Measurements from ENCODE around the gene ITK.
"Not testable (repeated sequence)": the region's sequence is repeated elsewhere in the genome, so short reads cannot be mapped to it uniquely, and the experiment has no call there.

Gene ITK

GRCh38 chr5:157230610-157231009 lies 50.0 kb downstream of the ITK start:
- POLR2A ChIA-PET, result no interaction called here
- TF ChIP-seq CTCF (IDR thresholded peaks at IDR 0.05; ENCODE audit: control extremely low read depth, extremely low read depth, low read depth, missing control alignments), result no peak
- CTCF ChIA-PET, result interaction anchor here (0.8 to 1.6 kb wide), 3 partner anchors 20 to 24 kb away, joined by 3 to 4 read pairs (median 3); no protein-coding TSS in a partner anchor
- DNase-seq (ENCODE audit: extremely low spot score), result no peak

GRCh38 chr5:157232706-157233105 lies 52.1 kb downstream of the ITK start:
- POLR2A ChIA-PET, result no interaction called here
- no peak for DNase-seq (ENCODE audit: extremely low spot score)
- no peak for TF ChIP-seq CTCF (IDR thresholded peaks at IDR 0.05; ENCODE audit: control extremely low read depth, extremely low read depth, low read depth, missing control alignments)
- CTCF ChIA-PET, result no interaction called here

DNA sequence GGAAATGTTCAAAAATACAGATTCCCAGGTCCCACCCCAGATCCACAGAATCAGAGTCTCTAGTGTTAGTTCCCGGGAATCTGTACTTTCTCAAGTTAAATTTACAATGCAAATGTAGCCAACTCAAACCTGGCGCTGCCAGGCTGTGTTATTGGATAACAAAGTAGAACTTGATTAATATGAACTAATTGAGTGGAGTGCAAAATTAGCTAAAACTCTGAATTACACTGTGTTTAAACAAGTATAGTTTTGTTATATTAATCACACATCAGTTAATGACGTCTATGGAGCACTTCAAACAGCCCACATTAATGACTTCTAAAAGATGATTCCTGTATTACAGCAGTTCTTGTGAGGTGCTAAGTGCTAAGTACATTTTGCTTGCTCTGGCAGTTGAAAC lies 52.9 kb downstream of the ITK start:
- DNase-seq (ENCODE audit: extremely low spot score), result no peak
- CTCF ChIA-PET, result interaction anchor here (0.8 kb wide), 1 partner anchor 19 kb away, joined by 3 read pairs; no protein-coding TSS in a partner anchor
- TF ChIP-seq CTCF (IDR thresholded peaks at IDR 0.05; ENCODE audit: control extremely low read depth, extremely low read depth, low read depth, missing control alignments), result no peak
- POLR2A ChIA-PET, result no interaction called here

DNA sequence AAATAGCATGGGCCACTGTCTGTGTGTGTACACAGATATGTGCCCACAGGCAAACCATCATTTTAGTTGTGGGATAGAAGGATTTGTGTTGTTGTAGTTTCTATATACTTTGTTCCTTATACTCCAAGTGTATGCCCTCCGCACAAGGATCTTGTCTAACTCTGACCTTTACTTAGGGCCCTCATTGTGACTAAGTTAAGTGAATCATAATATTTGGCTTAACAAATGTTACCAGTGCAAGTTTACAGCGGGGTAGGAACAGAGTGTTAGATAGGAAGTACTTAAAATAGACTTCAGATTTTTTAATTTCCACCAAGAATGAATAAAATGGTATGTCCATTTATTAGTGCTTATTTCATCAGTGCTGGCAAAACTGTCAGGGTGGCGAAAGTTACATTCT lies 55.8 kb downstream of the ITK start:
- ChIA-PET POLR2A (no interaction called here), CTCF (interaction anchor here (1.6 to 1.8 kb wide), 2 partner anchors 11 to 92 kb away, joined by 4 to 7 read pairs; no protein-coding TSS in a partner anchor)
- no peak for DNase-seq (ENCODE audit: extremely low spot score)
- TF ChIP-seq CTCF (IDR thresholded peaks at IDR 0.05; ENCODE audit: control extremely low read depth, extremely low read depth, low read depth, missing control alignments), result no peak

DNA sequence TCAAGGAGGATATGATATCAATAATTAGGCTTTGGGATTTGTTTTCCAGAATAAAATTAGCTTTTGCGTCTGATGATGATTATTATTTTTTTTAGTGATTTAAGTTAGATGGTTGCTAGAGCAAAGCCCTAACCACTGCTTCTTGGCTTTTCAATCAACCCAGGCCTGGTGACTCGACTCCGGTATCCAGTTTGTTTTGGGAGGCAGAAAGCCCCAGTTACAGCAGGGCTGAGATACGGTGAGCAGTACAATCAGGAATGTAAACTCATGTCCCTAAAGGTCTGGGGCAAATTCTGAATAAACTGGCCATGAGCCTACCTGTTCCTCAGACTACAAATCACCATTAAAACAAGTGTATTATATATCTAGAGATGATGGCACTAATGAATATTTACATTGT lies 60.8 kb downstream of the ITK start:
- ChIA-PET POLR2A (no interaction called here), CTCF (interaction anchor here (1.4 kb wide), 1 partner anchor 12 kb away, joined by 9 read pairs; no protein-coding TSS in a partner anchor)
- no peak for DNase-seq (ENCODE audit: extremely low spot score)
- no peak for TF ChIP-seq CTCF (IDR thresholded peaks at IDR 0.05; ENCODE audit: control extremely low read depth, extremely low read depth, low read depth, missing control alignments)

DNA sequence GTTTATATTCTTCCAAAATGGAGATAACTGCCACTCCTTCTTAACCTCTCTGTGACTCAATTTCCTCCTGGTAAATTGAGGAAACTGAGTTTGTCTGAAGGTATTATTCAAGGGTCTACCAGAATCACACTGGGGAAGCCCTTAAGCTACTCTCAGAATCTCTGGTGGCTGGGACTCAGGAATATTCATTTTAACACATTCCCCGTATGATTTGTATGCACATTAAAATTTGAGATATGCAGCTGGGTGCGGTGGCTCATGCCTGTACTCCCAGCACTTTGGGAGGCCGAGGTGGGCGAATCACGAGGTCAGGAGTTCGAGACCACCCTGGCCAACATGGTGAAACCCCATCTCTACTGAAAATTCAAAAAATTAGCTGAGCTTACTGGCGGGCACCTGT lies 64.1 kb downstream of the ITK start:
- CTCF ChIA-PET, result interaction anchor here (1.2 to 3.5 kb wide), 2 partner anchors 8 to 69 kb away, joined by 3 to 16 read pairs; no protein-coding TSS in a partner anchor
- POLR2A ChIA-PET; DNase-seq (ENCODE audit: extremely low spot score): not testable (repeated sequence)

DNA sequence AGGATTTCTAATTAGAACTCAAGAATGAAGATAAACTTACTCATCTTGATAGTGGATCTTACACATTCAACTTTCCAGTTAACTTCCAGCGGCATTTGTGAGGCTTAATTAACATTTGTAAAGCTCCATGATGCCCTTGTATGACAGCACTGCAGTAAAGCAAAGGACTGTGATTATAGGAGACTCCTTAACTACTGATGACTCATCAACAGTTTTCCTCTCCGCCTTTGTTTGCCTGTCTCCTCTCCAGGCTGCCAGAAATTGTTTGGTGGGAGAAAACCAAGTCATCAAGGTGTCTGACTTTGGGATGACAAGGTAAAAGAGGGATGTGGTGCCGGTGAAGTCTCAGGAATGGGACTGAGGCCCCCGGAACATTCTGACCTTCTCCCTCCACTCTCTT lies 64.8 kb downstream of the ITK start:
- no peak for TF ChIP-seq CTCF (IDR thresholded peaks at IDR 0.05; ENCODE audit: control extremely low read depth, extremely low read depth, low read depth, missing control alignments)

More for the DNA sequence above, 64.8 kb downstream of the ITK start:
- ChIA-PET CTCF (interaction anchor here (1.2 to 3.5 kb wide), 2 partner anchors 8 to 70 kb away, joined by 3 to 16 read pairs; no protein-coding TSS in a partner anchor), POLR2A (no interaction called here)
- DNase-seq (ENCODE audit: extremely low spot score), result no peak
